HPDE6-E6E7 (cell line): ENCODE results near the gene UPK3B.
A peak's percentile ranks its signal among the peaks of the same experiment; 100 is the strongest.
"Not testable (repeated sequence)": the region's sequence is repeated elsewhere in the genome, so short reads cannot be mapped to it uniquely, and the experiment has no call there.

Experiments
- DNase-seq: peaks from one replicate; pipeline ENCODE4 v3.0.0; 2011; ENCODE audit warnings: missing footprints; ENCODE audit errors: extremely low spot score

The UPK3B gene

DNA sequence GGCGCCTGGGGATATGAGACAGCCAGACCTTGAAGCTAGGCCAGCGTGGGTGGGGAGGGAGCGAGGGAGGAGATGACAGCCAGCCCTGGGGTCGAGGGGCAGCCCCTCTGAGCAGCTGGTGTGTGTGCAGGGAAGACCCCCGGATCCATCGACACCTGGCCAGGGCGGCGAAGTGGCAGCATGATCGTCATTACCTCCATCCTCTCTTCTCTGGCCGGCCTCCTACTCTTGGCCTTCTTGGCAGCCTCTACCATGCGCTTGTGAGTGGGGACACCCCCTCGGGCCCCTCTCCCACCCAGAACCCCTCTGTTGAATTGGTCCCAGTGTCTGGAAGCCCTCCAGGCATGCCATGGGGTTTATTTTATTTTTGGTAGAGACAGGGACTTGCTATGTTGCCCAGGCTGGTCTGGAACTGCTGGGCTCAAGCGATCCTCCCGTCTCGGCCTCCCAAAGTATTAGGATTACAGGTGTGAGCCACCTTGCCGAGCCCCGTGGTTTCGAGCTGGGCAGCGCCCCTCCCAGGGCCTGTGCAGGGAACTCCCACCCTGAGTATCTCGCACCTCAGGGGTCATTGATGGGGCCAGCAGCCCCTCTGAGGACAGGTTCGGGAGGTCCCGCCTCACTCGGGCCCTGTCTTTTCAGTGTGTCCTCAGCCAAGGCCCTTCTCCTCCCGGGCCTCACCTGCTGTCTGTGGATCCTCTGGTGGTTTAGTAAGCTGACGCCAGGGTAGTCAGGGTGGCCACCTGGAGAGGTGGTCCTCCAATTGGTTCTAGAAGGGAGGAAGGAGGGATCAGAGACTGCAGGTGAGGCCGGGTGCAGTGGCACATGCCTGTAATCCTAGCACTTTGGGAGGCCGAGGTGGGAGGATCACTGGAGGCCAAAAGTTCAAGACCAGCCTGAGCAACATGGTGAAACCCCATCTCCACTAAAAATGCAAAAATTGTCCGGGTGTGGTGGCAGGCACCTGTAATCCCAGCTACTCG is 3.8 kb downstream of the UPK3B start:
- no peak for DNase-seq

DNA sequence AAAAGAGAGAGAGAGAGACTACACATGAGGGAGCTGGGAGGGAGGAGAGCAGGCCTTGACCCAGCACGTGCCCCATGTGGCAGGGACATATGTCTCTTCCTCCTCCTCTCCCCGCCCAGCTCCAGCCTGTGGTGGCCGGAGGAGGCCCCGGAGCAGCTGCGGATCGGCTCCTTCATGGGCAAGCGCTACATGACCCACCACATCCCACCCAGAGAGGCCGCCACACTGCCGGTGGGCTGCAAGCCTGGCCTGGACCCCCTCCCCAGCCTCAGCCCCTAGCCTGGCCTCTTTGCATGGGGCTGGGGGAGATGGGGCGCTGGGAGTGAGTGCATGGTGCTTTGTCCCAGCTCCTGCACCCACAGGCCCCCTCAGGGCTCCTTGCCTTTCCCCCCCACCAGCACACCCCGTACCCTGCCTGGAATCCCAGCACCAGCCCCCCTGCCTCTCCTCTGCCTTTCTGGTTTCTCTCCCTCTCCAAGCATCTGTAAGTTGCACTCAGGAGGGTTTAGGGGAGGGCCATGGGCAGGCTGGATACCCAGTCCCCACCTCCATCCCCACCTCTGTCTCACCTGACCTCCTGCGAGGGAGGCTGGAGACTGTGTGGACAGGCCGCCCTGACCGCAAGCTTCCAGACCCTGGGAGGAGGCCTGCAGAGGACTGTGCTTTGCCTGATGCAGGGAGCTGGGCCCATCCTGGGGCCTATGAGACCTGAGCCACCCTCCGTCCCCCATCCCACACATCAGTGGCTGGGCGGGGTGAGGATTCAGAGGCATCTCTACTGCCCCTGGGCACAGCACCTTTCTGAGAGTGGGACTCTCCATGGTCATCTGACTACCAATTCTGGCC is 4.8 kb downstream of the UPK3B start:
- DNase-seq, result no peak

DNA sequence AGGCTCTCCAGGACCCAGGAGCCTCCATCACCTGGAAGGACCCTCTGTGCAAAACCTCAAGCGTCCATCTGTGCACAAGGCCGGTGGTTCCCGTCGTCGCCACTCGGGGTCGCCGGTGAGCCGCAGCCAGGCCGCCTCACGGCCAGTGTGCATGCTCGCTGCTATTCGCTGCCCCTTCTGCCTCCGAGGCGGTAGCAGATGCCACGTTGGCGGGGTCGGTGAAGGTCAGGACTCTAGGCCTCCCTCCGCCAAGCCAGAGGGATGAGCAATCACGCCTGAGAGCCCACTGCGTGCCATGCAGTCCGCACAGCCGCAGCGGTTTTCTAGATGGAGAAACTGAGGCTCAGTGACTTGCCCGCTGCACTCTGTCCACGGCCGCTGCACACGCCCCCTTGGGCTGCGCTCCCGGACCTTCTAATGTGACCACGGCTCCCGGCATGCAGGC is 5.7 kb downstream of the UPK3B start:
- DNase-seq, result no peak

DNA sequence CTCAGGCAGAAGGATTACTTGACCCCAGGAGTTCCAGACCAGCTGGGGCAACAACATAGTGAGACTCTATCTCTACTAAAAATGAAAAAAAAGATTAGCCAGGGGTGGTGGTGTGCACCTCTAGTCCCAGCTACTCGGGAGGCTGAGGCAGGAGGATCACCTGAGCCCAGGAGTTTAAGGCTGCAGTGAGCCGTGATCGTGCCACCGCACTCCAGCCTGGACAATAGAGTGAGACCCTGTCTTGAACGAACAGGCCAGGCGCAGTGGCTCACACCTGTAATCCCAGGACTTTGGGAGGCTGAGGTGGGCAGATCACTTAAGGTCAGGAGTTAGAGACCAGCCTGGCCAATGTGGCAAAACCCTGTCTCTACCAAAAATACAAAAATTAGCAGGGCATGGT is 6.6 kb downstream of the UPK3B start:
- DNase-seq, result not testable (repeated sequence)

DNA sequence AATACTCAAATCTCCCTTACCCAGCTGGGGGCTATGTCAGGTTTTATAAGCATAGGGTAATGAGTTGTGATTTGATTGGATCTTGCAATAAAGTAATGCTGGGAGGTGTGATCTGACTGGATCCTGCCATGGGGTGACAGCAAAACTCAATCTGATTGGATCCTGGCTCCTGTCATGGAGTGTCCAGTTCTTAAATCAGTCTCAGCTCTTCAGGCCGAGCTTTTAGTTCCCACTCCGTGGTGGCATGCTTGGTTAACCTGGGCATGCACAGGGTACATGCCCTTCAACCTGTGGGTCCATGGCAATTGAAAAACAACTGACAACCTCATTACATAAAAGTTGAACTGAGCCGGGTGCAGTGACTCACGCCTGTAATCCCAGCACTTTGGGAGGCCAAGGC is 15.8 kb downstream of the UPK3B start:
- DNase-seq, result not testable (repeated sequence)

DNA sequence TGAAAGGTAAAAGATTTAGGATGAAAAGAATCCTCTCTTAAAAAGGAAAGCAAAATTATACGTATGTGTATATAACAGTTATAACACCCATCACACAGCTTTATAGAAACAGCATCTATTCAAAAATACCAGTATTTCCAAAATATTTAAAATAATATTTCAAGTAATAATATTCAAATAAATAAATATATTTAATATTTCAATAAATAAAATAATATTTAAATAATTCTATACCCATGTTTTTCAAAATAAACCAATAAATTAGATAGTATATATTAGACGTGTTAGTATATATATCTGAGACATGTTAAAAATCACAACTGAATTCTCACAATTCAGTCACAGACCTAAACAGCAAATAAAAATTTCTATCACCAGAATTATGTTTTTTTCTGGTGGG is 21.3 kb downstream of the UPK3B start:
- DNase-seq, result not testable (repeated sequence)

DNA sequence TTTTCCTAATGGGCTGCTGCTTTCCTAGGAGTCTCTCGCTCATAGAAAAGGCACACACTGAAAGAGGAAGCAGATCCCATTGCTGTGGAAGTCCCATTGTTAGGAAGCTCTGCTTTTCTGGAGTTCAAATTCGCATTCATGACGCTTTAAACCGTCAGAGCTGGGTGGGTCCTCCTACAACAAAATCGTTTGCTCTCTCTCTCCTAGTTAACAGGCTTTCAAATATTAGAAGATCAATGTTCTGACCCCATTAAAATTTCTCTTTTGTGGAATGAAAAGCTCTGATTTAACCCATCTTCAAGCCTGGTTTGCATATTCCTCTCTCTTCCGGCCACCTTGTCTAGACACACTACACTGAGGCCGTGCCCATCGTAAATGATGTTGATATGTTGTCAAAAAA is 32.8 kb downstream of the UPK3B start, which contains the start of gene SPDYE16:
Gene SPDYE16 (minus strand): TSS at position 101 of the 400 bp plus-strand sequence. CDS start 1,838 bp downstream, outside the sequence.
- not testable (repeated sequence) for DNase-seq

DNA sequence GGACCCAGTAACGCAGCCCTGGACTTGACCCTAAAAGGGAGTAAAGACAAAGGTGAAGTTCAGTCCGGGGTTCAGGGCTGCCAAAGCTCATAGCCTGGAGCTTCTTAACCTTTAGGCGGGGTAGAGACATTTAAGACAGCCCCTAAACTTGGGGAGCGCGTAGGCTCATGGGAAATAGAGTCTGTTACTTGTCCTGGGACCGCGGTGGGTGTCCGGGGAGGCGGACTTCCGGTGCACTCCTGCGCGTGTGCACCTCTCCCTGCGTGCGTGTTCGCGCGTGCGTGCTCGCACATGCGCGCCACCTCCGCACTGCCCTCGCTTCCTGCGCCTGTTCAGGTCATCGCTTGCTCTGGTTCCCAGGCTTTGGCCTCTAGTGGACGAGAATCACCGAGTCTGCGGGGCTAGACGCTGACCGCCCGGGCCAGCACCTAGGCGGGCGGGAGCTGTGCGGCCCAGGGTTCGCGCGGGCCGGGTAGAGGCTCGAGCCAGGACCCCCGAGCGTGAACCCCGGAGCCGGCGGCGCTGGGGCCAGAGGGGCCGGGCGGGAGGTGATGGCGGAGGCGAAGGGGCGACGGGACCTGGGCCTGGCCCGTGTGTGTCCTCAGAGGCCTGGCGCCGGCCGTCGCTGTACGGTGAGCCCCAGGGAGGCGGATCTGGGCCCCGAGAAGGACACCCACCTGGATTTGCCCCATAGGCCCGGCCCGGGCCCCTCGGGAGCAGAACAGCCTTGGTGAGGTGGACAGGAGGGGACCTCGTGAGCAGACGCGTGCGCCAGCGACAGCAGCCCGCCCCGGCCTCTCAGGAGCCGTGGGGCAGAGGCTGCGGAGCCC is 38.9 kb downstream of the UPK3B start:
- peak; percentile 51 for DNase-seq

DNA sequence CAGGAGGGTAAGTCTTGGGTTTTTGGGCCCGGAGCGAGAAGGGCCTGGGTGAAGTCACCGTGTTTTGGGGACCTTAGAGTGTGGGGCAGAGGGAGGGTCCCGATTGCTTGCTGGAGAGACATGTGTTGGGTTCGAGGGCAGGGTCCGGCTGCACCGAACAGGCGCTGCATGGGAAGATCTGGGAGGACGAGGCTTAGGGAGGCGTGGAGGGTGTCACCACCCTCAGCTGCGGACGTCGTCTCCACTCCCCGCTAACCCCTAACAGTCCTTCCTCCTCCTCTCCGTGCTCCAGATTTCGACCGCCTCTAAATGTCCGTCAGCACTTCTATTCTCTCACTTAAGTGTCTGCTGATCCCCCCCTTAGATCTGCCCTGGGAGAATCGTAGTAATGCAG is 39.5 kb downstream of the UPK3B start:
- not testable (repeated sequence) for DNase-seq

DNA sequence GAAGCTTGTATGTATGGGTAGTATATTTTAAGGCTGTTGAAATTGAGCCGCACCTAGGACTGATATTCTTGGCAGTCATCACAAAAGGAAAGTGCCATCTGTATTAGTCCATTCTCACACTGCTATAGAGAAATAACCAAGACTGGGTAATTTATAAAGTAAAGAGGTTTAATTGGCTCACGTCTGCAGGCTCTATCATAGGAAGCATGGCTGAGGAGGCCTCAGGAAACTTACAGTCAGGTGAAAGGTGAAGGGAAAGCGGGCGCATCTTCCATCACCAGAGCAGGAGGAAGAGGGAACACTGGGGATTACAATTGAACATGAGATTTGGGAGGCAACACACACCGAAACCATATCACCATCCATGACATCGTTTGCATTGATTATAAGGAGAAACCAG is 41.6 kb downstream of the UPK3B start:
- DNase-seq, result not testable (repeated sequence)

DNA sequence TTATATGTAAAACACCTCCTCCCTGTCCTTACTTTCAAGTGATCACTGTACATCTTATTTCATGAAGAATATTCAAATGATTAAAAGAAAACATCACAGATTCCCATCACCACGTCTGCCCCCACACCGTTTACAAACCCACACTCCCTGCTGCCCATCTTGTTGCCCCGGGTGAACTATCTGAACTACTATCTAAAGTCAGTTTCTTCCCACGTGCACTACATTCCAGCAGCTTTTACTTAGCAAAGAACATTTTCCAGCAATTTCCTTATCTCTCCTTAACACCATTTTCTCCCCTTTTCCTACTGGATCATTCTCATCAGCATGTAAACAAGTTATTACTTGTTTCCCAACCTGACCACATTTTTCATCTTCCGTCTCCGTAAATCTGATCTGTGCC is 49.3 kb downstream of the UPK3B start:
- not testable (repeated sequence) for DNase-seq

DNA sequence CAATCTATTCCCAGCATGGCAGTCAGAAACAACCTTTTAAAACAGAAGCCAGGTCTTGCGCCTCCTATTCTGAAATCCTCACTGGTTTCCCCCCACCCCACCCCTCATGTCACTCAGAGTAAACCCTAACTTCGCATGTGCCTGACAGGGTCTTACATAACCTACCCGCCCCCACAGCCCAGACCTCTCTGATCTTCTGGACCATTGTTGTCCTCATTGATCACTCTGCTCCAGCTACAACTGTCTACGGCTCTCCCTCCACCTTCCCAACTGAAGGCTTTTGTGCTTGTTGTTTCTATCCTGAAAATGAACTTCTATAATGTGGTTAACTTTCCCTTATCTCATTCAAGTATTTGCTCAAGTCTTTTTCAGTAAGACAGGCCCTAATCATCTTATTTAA is 49.8 kb downstream of the UPK3B start:
- not testable (repeated sequence) for DNase-seq

DNA sequence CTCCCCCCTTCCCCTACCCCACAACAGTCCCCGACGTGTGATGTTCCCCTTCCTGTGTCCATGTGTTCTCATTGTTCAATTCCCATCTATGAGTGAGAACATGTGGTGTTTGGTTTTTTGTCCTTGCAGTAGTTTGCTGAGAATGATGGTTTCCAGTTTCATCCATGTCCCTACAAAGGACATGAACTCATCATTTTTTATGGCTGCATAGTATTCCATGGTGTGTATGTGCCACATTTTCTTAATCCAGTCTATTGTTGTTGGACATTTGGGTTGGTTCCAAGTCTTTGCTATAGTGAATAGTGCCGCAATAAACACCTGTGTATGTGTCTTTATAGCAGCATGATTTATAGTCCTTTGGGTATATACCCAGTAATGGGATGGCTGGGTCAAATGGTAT is 51.0 kb downstream of the UPK3B start:
- DNase-seq, result not testable (repeated sequence)

DNA sequence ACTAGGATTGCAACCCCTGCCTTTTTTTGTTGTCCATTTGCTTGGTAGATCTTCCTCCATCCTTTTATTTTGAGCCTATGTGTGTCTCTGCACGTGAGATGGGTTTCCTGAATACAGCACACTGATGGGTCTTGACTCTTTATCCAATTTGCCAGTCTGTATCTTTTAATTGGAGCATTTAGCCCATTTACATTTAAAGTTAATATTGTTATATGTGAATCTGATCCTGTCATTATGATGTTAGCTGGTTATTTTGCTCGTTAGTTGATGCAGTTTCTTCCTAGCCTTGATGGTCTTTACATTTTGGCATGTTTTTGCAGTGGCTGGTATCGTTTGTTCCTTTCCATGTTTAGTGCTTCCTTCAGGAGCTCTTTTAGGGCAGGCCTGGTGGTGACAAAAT is 54.6 kb downstream of the UPK3B start:
- DNase-seq, result not testable (repeated sequence)
